Right lobe of liver (tissue), 4 donors: ENCODE data around the gene MOCS1.

Experiments used
- POLR2A ChIP-seq: fragments of 450-650 bp; IDR thresholded peaks from one replicate; pipeline ENCODE4 v1.6.1; 2017; ENCODE audit warnings: antibody characterized with exemption, mild to moderate bottlenecking
- TF ChIP-seq, protein P1 (sequence below), 4 donors: fragments of 200-600 bp in 3 of 4; fragments of 450-650 bp in 1 of 4; IDR thresholded peaks; one replicate each; pipeline versions ENCODE4 v1.5.1 to v1.8.0; 2016 to 2022; ENCODE audit warnings: antibody characterized with exemption in 4 of 4, mild to moderate bottlenecking in 2 of 4
- donor health status: DM: no; HTN: no; CAD: no.
- donor health status: DM: no; HTN: no; CAD: no.
- donor health status: DM: no; HTN: yes; CAD: no.

DNA sequence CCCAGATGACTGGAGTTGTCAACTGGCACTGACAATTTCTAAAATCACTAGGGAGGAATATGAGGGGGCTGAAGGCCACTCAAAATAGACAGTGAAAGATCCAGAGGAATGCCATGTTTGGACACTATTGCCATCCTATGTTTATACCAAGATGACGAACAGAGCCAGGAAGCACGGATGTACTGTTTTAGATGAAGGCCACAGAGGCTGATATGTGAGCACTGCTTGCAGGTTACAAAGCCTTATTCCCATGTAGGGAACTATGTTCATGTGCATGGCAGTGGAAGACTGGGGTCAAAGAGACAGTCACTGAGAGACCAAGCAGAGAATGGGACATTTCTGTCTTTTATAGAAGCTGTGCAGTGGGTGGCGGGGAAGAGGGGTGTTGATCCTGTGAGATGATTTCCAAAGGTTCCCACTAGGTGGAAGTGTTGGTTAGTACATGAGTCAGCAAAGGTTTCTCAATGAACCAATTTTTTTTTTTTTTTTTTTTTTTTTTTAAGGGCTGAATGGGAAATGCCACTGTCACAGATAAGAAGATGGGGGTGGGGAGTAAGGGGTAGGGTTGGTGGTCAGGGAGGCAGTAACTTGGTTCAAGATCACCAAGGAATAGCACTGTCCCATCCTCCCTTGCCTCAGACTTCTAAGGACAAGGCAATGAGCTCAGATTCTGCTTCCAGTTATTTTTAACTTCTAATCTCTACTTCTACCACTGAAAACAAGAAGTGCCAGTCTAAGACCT is 46.7 kb upstream of the MOCS1 start:
- TF ChIP-seq, protein P1, sequence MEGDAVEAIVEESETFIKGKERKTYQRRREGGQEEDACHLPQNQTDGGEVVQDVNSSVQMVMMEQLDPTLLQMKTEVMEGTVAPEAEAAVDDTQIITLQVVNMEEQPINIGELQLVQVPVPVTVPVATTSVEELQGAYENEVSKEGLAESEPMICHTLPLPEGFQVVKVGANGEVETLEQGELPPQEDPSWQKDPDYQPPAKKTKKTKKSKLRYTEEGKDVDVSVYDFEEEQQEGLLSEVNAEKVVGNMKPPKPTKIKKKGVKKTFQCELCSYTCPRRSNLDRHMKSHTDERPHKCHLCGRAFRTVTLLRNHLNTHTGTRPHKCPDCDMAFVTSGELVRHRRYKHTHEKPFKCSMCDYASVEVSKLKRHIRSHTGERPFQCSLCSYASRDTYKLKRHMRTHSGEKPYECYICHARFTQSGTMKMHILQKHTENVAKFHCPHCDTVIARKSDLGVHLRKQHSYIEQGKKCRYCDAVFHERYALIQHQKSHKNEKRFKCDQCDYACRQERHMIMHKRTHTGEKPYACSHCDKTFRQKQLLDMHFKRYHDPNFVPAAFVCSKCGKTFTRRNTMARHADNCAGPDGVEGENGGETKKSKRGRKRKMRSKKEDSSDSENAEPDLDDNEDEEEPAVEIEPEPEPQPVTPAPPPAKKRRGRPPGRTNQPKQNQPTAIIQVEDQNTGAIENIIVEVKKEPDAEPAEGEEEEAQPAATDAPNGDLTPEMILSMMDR (IDR thresholded peaks at IDR 0.05), result peak; percentile 38 to 56 (median 48)
- TF ChIP-seq POLR2A, result no peak
